PFSK-1 (cell line): ENCODE data around the gene TEF.

Experiments used
- FOXP2 ChIP-seq: optimal IDR thresholded peaks from 2 replicates; pipeline ENCODE3; 2011; ENCODE audit warnings: borderline replicate concordance, control low read depth, inconsistent platforms; ENCODE audit not compliant: insufficient read depth; ENCODE audit errors: extremely low read length, extremely low read depth
- POLR2AphosphoS5 ChIP-seq: IDR thresholded peaks from 2 replicates; pipeline ENCODE4 v1.6.1; 2012; ENCODE audit warnings: low read depth, mild to moderate bottlenecking, control low read depth, low read length, moderate library complexity
- REST ChIP-seq, 2 experiments: IDR thresholded peaks; 2 replicates each; pipeline versions ENCODE4 v1.6.1 to v1.8.0; 2011 to 2012; ENCODE audit warnings: low read depth in 2 of 2, low read length in 2 of 2, control low read depth in 1 of 2, inconsistent platforms in 1 of 2, mild to moderate bottlenecking in 1 of 2, moderate library complexity in 1 of 2; ENCODE audit not compliant: insufficient read depth in 1 of 2
- SIN3A ChIP-seq: IDR thresholded peaks from 2 replicates; pipeline ENCODE4 v1.6.1; 2012; ENCODE audit warnings: mild to moderate bottlenecking, low read length, moderate library complexity, borderline replicate concordance; ENCODE audit not compliant: insufficient read depth
- TAF1 ChIP-seq: IDR thresholded peaks from 2 replicates; pipeline ENCODE4 v1.6.1; 2012; ENCODE audit warnings: low read length, control low read depth, borderline replicate concordance; ENCODE audit not compliant: insufficient read depth

- TF ChIP-seq REST (IDR thresholded peaks at IDR 0.05; ENCODE audit: insufficient read depth in 1 of 2, low read depth in 2 of 2, low read length in 2 of 2), result no peak
- no peak for TF ChIP-seq POLR2AphosphoS5
- no peak for TF ChIP-seq TAF1
- no peak for TF ChIP-seq SIN3A
- no peak for TF ChIP-seq FOXP2
Observed at GRCh38 chr22:41380993-41381328, 781 bp upstream of the TEF start.
